ENCODE data around the gene C6orf47. TPM values are rescaled to one million over a fixed set of nuclear protein-coding genes. Genes with fewer than 3 reads are reported as not detected.

C6orf47 gene
- total and polyA plus RNA-seq, 2 of the 13 experiments (the other 11 are each of a cell fraction or from before 2014, with no cell fraction given), result 1.7 to 18.1 TPM

DNA sequence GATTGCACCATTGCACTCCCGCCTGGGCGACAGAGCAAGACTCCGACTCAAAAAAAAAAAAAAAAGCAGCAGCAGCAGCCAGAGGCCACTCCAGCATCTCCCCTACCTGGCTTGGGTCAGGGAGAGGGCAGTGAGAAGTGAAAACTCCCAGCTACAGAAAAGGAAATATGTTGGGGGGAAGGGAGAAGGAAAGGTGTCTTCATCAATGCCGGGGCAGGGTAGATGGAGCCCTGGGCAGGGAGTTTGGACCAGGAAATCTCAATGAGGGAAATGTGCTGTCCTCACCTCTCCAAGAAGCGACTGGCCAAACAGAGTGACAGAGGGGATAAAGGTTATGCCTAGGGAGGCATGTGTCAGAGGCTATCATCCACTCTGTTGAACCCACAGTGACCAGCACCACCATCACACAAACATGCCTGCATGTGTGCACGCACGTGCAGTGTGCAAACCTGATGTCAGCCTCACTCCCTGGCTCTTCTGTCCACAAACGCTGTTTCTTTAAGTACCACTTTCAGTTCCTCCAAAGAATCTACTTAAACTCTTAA is 46.4 kb downstream of the C6orf47 start (continued):
- TF ChIP-seq EED (CRISPR knock-in tag; IDR thresholded peaks at IDR 0.05) (no peak), NBN (conservative IDR thresholded peaks at IDR 0.05) (no peak), NCOA5 (CRISPR knock-in tag; IDR thresholded peaks at IDR 0.05) (no peak), NFKB2 (CRISPR knock-in tag; IDR thresholded peaks at IDR 0.05; ENCODE audit: borderline replicate concordance) (peak; percentile 37; the same call in 1 of the 2 replicates), ARNT2 (CRISPR knock-in tag; IDR thresholded peaks at IDR 0.05; ENCODE audit: low read depth) (no peak), ERF (CRISPR knock-in tag; IDR thresholded peaks at IDR 0.05) (peak; percentile 30; the same call in 1 of the 2 replicates)
- TF ChIP-seq, protein P1, sequence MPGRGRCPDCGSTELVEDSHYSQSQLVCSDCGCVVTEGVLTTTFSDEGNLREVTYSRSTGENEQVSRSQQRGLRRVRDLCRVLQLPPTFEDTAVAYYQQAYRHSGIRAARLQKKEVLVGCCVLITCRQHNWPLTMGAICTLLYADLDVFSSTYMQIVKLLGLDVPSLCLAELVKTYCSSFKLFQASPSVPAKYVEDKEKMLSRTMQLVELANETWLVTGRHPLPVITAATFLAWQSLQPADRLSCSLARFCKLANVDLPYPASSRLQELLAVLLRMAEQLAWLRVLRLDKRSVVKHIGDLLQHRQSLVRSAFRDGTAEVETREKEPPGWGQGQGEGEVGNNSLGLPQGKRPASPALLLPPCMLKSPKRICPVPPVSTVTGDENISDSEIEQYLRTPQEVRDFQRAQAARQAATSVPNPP (CRISPR knock-in tag; IDR thresholded peaks at IDR 0.05), result no peak
- TF ChIP-seq, protein P2, sequence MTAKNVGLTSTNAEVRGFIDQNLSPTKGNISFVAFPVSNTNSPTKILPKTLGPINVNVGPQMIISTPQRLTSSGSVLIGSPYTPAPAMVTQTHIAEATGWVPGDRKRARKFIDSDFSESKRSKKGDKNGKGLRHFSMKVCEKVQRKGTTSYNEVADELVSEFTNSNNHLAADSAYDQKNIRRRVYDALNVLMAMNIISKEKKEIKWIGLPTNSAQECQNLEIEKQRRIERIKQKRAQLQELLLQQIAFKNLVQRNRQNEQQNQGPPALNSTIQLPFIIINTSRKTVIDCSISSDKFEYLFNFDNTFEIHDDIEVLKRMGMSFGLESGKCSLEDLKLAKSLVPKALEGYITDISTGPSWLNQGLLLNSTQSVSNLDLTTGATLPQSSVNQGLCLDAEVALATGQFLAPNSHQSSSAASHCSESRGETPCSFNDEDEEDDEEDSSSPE (CRISPR knock-in tag; IDR thresholded peaks at IDR 0.05), result no peak
- TF ChIP-seq, protein P3, sequence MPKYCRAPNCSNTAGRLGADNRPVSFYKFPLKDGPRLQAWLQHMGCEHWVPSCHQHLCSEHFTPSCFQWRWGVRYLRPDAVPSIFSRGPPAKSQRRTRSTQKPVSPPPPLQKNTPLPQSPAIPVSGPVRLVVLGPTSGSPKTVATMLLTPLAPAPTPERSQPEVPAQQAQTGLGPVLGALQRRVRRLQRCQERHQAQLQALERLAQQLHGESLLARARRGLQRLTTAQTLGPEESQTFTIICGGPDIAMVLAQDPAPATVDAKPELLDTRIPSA (CRISPR knock-in tag; IDR thresholded peaks at IDR 0.05; ENCODE audit: borderline replicate concordance), result no peak

DNA sequence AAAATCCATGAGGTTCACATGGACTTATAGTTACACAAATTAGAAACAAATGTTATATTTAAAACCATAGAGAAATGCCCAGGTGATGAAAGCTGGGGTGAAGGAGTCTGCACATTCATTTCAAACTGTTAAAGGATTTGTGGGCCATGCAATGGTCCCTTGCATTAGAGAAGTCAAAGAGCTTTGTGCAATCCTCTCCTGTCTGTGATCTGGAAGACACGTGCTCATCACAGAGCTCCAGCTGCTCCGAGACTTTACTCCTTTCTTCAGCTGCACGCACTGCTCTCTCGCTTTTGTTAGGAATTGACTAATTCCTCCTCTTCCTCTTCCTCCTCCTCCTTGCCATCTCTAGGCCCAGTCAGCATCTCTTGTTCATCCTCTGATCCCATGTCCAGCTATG is 49.6 kb downstream of the C6orf47 start:
- Histone ChIP-seq H3K27me3 (ENCODE audit: control insufficient read depth in 1 of 2, insufficient read depth in 2 of 2, low read length in 2 of 2) (peaks cover 0 to 2% of the 10 kb centered on the region in 2 experiments; a peak in 2 of 5 replicates), H3K9me3 (ENCODE audit: low read length) (no peaks in the 10 kb centered on the region), H3K27ac (ENCODE audit: extremely low read length, insufficient read depth, low read length) (no peak overlapping the region), H3K4me2 (ENCODE audit: low read depth, low read length) (peak overlapping the region; percentile 3; the same call in 1 of the 2 replicates), H4K20me1 (ENCODE audit: insufficient read depth, low read length) (no peaks in the 10 kb centered on the region), H3K36me3 (replicated peaks in 1 of 2; ENCODE audit: control insufficient read depth in 1 of 2, insufficient read depth in 2 of 2, low read length in 2 of 2) (no peaks in the 10 kb centered on the region), H3K79me2 (ENCODE audit: insufficient read depth, low read length) (no peaks in the 10 kb centered on the region), H2AFZ (ENCODE audit: low read length) (no peak overlapping the region), H3K4me3 (replicated peaks in 1 of 3; ENCODE audit: insufficient read depth in 1 of 3, low read depth in 2 of 3, low read length in 3 of 3) (no peak overlapping the region), H3K4me1 (ENCODE audit: insufficient read depth, low read length) (peaks cover 36% of the 10 kb centered on the region), H3K9ac (ENCODE audit: insufficient read depth, low read depth, low read length) (no peak overlapping the region)
- no peak for ATAC-seq
- ChIA-PET POLR2A (no interaction called here), CTCF (ENCODE audit: low intra/inter-chr PET ratio, low total read pairs) (no interaction called here)
- no peak for FAIRE-seq
- TF ChIP-seq EEA1 (CRISPR knock-in tag; IDR thresholded peaks at IDR 0.05; ENCODE audit: borderline replicate concordance) (no peak), KDM5A (IDR thresholded peaks at IDR 0.05; ENCODE audit: borderline replicate concordance, low read length) (no peak), EED (CRISPR knock-in tag; IDR thresholded peaks at IDR 0.05) (no peak), SP2 (CRISPR knock-in tag; IDR thresholded peaks at IDR 0.05) (0 out of 2 replicates have a peak, but pooled peaks have one; percentile 21)
- TF ChIP-seq, protein P4, sequence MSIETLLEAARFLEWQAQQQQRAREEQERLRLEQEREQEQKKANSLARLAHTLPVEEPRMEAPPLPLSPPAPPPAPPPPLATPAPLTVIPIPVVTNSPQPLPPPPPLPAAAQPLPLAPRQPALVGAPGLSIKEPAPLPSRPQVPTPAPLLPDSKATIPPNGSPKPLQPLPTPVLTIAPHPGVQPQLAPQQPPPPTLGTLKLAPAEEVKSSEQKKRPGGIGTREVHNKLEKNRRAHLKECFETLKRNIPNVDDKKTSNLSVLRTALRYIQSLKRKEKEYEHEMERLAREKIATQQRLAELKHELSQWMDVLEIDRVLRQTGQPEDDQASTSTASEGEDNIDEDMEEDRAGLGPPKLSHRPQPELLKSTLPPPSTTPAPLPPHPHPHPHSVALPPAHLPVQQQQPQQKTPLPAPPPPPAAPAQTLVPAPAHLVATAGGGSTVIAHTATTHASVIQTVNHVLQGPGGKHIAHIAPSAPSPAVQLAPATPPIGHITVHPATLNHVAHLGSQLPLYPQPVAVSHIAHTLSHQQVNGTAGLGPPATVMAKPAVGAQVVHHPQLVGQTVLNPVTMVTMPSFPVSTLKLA (IDR thresholded peaks at IDR 0.05), result peak; percentile 17; the same call in 1 of the 2 replicates
- TF ChIP-seq, protein P5, sequence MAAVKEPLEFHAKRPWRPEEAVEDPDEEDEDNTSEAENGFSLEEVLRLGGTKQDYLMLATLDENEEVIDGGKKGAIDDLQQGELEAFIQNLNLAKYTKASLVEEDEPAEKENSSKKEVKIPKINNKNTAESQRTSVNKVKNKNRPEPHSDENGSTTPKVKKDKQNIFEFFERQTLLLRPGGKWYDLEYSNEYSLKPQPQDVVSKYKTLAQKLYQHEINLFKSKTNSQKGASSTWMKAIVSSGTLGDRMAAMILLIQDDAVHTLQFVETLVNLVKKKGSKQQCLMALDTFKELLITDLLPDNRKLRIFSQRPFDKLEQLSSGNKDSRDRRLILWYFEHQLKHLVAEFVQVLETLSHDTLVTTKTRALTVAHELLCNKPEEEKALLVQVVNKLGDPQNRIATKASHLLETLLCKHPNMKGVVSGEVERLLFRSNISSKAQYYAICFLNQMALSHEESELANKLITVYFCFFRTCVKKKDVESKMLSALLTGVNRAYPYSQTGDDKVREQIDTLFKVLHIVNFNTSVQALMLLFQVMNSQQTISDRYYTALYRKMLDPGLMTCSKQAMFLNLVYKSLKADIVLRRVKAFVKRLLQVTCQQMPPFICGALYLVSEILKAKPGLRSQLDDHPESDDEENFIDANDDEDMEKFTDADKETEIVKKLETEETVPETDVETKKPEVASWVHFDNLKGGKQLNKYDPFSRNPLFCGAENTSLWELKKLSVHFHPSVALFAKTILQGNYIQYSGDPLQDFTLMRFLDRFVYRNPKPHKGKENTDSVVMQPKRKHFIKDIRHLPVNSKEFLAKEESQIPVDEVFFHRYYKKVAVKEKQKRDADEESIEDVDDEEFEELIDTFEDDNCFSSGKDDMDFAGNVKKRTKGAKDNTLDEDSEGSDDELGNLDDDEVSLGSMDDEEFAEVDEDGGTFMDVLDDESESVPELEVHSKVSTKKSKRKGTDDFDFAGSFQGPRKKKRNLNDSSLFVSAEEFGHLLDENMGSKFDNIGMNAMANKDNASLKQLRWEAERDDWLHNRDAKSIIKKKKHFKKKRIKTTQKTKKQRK (IDR thresholded peaks at IDR 0.05; ENCODE audit: low read length), result no peak
- no TSS peak for BruUV-seq (replicated peaks)
- DNase-seq (ENCODE audit: low spot score), result no peak
- intact Hi-C loops (cut with micrococcal nuclease; ENCODE audit: unreplicated experiment) (no loop called here), in situ Hi-C loops (cut with HindIII; ENCODE audit: extremely low pct_ligation_motif_present, low pct_unique_long_range_greater_than_20kb) (no loop called here)
- WGBS (ENCODE audit: low lambda C conversion rate), result 43% methylated on average over 4 of the region's 4 CpGs

All from HepG2 (cell line).